Astrocyte (in vitro differentiated cells and primary cell): ENCODE data around the gene SEC24D.

ENCODE experiments used
- CTCF ChIP-seq: IDR thresholded peaks from 2 replicates; pipeline ENCODE4 v1.5.1; 2011; ENCODE audit warnings: low read depth, mild to moderate bottlenecking, inconsistent platforms, low read length, moderate library complexity; ENCODE audit not compliant: insufficient read depth
- EZH2 ChIP-seq: IDR thresholded peaks from 2 replicates; pipeline ENCODE4 v1.6.1; 2012; ENCODE audit warnings: mild to moderate bottlenecking, low read length, inconsistent platforms; ENCODE audit not compliant: insufficient read depth

GRCh38 chr4:118866442-118866841, 30.5 kb upstream of the SEC24D start:
- TF ChIP-seq CTCF (no peak), EZH2 (no peak)
